ENCODE data around the gene SEH1L.
"Not testable (repeated sequence)": the region's sequence is repeated elsewhere in the genome, so short reads cannot be mapped to it uniquely, and the experiment has no call there.

The SEH1L gene

GRCh38 chr18:12997330-12997729 is 49.5 kb downstream of the SEH1L start:
- not testable (repeated sequence) for DNase-seq

- DNase-seq: no peak
Observed at GRCh38 chr18:12998332-12999060, 50.7 kb downstream of the SEH1L start.

- peak; percentile 25 for DNase-seq
Observed at GRCh38 chr18:13003466-13003896, 55.7 kb downstream of the SEH1L start.

- no peak for DNase-seq
Observed at GRCh38 chr18:13004396-13004795, 56.6 kb downstream of the SEH1L start.

- no peak for DNase-seq
Observed at GRCh38 chr18:13005289-13005688, 57.5 kb downstream of the SEH1L start.

GRCh38 chr18:13006531-13007247 is 58.9 kb downstream of the SEH1L start:
- DNase-seq: no peak

GRCh38 chr18:13007248-13007560 is 59.4 kb downstream of the SEH1L start:
- no peak for DNase-seq

GRCh38 chr18:13011719-13012118 is 63.9 kb downstream of the SEH1L start:
- no peak for DNase-seq

- no peak for DNase-seq
Observed at GRCh38 chr18:13014232-13014631, 66.4 kb downstream of the SEH1L start.

- DNase-seq: no peak
Observed at GRCh38 chr18:13014818-13015217, 67.0 kb downstream of the SEH1L start.

- no peak for DNase-seq
Observed at GRCh38 chr18:13017247-13017875, 69.5 kb downstream of the SEH1L start.

GRCh38 chr18:13018374-13018773 is 70.6 kb downstream of the SEH1L start:
- no peak for DNase-seq

GRCh38 chr18:13019301-13019700 is 71.5 kb downstream of the SEH1L start:
- no peak for DNase-seq

GRCh38 chr18:13022644-13023043 is 74.8 kb downstream of the SEH1L start:
- DNase-seq: no peak

GRCh38 chr18:13025233-13025632 is 77.4 kb downstream of the SEH1L start:
- DNase-seq: no peak

- no peak for DNase-seq
Observed at GRCh38 chr18:13026583-13027270, 78.9 kb downstream of the SEH1L start.

GRCh38 chr18:13028869-13029268 is 81.1 kb downstream of the SEH1L start:
- no peak for DNase-seq

- peak; percentile 2 for DNase-seq
Observed at GRCh38 chr18:13032173-13032572, 84.4 kb downstream of the SEH1L start.

GRCh38 chr18:13035249-13035914 is 87.6 kb downstream of the SEH1L start:
- no peak for DNase-seq

- DNase-seq: no peak
Observed at GRCh38 chr18:13036622-13037320, 89.0 kb downstream of the SEH1L start.
